Loucy (cell line): ENCODE results near the gene SLC9A9.

Experiments used
- CTCF ChIP-seq: fragments of 200-600 bp; sonication (generic); conservative IDR thresholded peaks from 2 replicates; pipeline ENCODE4 v1.5.1; 2014; ENCODE audit warnings: mild to moderate bottlenecking, antibody characterized with exemption, low read length
- EZH2phosphoT487 ChIP-seq: fragments of 200-600 bp; IDR thresholded peaks from 2 replicates; pipeline ENCODE4 v1.6.1; 2018; ENCODE audit warnings: antibody characterized with exemption, mild to moderate bottlenecking, moderate library complexity, borderline replicate concordance

GRCh38 chr3:143234526-143234925 lies 613.7 kb downstream of the SLC9A9 start:
- TF ChIP-seq CTCF, result no peak
- no peak for TF ChIP-seq EZH2phosphoT487
